Measurements from ENCODE around the gene RFPL3.

GRCh38 chr22:32334660-32335365 is 22.9 kb upstream of the RFPL3 start:
- TF ChIP-seq YY1 (IDR thresholded peaks at IDR 0.05; ENCODE audit: insufficient read depth, insufficient read length) (no peak), ZNF274 (IDR thresholded peaks at IDR 0.05; ENCODE audit: low read depth, low read length) (no peak), SUZ12 (IDR thresholded peaks at IDR 0.05; ENCODE audit: extremely low read depth, insufficient read depth, insufficient read length) (no peak)

All from NT2/D1 (cell line).